ENCODE results near the gene C9orf78.

Gene C9orf78

DNA sequence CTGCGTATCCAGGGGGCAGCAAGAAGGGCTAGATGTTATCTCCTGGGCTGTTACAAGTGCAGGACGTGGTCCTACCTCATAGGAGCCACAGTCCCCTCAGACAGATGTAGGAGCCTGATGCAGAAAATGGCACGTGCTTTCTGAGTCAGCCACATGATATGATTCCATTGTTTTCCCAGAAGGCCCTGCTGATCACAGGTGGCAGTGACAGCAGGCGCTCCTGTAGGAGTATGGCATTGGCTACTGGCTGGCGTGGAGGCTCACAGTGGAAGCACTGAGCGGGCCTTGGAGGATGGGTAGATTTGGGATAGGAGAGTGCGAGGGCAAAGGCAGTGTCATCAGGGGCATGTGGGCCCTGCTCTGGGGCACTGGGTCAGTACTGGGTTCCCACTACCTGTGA, 22.1 kb upstream of the C9orf78 start:
- H3K36me3 ChIP-seq (ENCODE audit: control insufficient read depth in 1 of 2, insufficient read depth in 2 of 2, low read length in 2 of 2), result peaks cover 20 to 77% of the 10 kb centered on the region in 2 donors
- H3K27me3 ChIP-seq (ENCODE audit: control insufficient read depth in 1 of 2, insufficient read depth in 2 of 2, low read length in 2 of 2), result no peaks in the 10 kb centered on the region
- no peaks in the 10 kb centered on the region for H3K9me3 ChIP-seq (ENCODE audit: control insufficient read depth in 1 of 2, low read length in 2 of 2)
- H3K9ac ChIP-seq (ENCODE audit: low read depth in 1 of 2, low read length in 2 of 2), result no peak overlapping the region
- H3K4me1 ChIP-seq (ENCODE audit: control insufficient read depth in 1 of 2, insufficient read depth in 2 of 2, low read length in 2 of 2), result no peaks in the 10 kb centered on the region
- no peak overlapping the region for H3K4me3 ChIP-seq (ENCODE audit: low read depth in 1 of 2, low read length in 2 of 2)
- no peak overlapping the region for H3K27ac ChIP-seq (ENCODE audit: low read depth, low read length)

DNA sequence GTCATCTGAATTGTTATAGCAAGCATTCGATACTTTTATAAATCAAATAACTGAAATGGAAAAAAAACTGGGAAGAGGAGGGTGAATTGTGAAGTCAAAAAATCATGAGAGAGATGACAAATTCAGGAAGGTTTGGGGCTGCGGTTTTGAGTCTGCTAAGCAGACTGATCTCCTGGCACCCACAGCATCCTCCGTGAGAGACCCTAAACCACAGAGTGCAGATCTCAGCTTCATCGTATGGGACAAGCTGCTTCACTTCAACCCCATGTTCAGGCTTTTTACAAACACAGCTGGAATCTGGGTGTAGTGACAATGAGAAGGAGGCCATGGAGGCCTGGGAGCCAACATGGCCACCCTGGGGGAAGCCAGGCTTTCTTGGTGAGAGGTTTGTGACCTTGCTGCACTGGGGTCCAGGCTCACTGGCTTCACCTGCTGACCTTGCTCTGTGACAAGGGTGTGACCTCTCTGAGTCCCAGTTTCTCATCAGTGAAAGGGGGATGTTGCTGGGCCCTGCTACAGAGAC, 19.6 kb upstream of the C9orf78 start:
- Histone ChIP-seq H3K27ac (ENCODE audit: low read depth, low read length) (no peak overlapping the region), H3K9me3 (ENCODE audit: control insufficient read depth in 1 of 2, low read length in 2 of 2) (no peaks in the 10 kb centered on the region), H3K4me1 (ENCODE audit: control insufficient read depth in 1 of 2, insufficient read depth in 2 of 2, low read length in 2 of 2) (no peaks in the 10 kb centered on the region), H3K27me3 (ENCODE audit: control insufficient read depth in 1 of 2, insufficient read depth in 2 of 2, low read length in 2 of 2) (no peaks in the 10 kb centered on the region), H3K36me3 (ENCODE audit: control insufficient read depth in 1 of 2, insufficient read depth in 2 of 2, low read length in 2 of 2) (peaks cover 22 to 80% of the 10 kb centered on the region in 2 donors), H3K4me3 (ENCODE audit: low read depth in 1 of 2, low read length in 2 of 2) (no peak overlapping the region), H3K9ac (ENCODE audit: low read depth in 1 of 2, low read length in 2 of 2) (no peak overlapping the region)

DNA sequence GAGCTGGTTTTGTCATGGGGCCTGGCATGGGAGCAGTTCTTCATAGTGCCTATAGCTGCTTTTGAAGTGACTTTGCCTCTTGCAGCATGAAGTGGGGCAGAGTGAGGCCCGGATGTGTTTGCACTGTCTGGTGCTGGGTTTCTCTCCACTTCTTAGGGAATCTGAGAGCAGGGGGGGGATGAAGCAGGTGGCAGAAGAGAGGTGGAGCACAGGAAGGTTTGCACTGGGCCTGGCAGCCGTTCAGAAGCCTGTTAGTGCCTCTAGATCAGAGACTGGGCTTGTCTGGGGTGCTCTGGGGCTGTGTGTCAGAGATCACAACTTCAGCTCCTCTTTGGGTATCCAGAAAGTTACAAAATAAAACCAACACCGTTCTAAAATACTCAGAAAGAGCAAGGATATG, 18.5 kb upstream of the C9orf78 start:
- H3K9ac ChIP-seq (ENCODE audit: low read depth in 1 of 2, low read length in 2 of 2), result no peak overlapping the region
- H3K9me3 ChIP-seq (ENCODE audit: control insufficient read depth in 1 of 2, low read length in 2 of 2), result no peaks in the 10 kb centered on the region
- H3K27ac ChIP-seq (ENCODE audit: low read depth, low read length), result no peak overlapping the region
- H3K4me3 ChIP-seq (ENCODE audit: low read depth in 1 of 2, low read length in 2 of 2), result no peak overlapping the region
- no peaks in the 10 kb centered on the region for H3K27me3 ChIP-seq (ENCODE audit: control insufficient read depth in 1 of 2, insufficient read depth in 2 of 2, low read length in 2 of 2)
- H3K36me3 ChIP-seq (ENCODE audit: control insufficient read depth in 1 of 2, insufficient read depth in 2 of 2, low read length in 2 of 2), result peaks cover 18 to 77% of the 10 kb centered on the region in 2 donors
- no peaks in the 10 kb centered on the region for H3K4me1 ChIP-seq (ENCODE audit: control insufficient read depth in 1 of 2, insufficient read depth in 2 of 2, low read length in 2 of 2)

DNA sequence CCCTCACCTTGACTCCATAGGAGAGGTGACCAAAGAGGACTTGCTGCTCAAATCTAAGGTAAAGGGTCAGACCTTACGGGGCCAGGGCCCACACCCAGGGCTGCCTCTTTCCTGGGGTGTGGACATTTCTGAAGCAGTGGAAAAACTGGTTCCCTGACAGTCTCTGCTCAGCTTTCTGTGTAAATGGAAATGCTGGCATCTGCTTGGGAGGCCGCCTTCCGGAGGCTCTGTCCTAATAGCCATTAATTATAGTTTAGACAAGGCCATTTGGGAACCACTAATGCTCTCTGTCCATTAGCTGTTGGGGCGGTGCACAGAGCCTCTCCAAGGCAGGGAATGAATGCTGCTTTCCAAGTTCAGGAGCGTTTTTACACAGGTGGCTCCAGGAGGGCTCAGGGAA, 17.5 kb upstream of the C9orf78 start:
- H3K4me1 ChIP-seq (ENCODE audit: control insufficient read depth in 1 of 2, insufficient read depth in 2 of 2, low read length in 2 of 2), result no peaks in the 10 kb centered on the region
- H3K27me3 ChIP-seq (ENCODE audit: control insufficient read depth in 1 of 2, insufficient read depth in 2 of 2, low read length in 2 of 2), result no peaks in the 10 kb centered on the region
- no peaks in the 10 kb centered on the region for H3K9me3 ChIP-seq (ENCODE audit: control insufficient read depth in 1 of 2, low read length in 2 of 2)
- H3K9ac ChIP-seq (ENCODE audit: low read depth in 1 of 2, low read length in 2 of 2), result no peak overlapping the region
- no peak overlapping the region for H3K27ac ChIP-seq (ENCODE audit: low read depth, low read length)
- H3K36me3 ChIP-seq (ENCODE audit: control insufficient read depth in 1 of 2, insufficient read depth in 2 of 2, low read length in 2 of 2), result peaks cover 11 to 66% of the 10 kb centered on the region in 2 donors
- H3K4me3 ChIP-seq (ENCODE audit: low read depth in 1 of 2, low read length in 2 of 2), result no peak overlapping the region

DNA sequence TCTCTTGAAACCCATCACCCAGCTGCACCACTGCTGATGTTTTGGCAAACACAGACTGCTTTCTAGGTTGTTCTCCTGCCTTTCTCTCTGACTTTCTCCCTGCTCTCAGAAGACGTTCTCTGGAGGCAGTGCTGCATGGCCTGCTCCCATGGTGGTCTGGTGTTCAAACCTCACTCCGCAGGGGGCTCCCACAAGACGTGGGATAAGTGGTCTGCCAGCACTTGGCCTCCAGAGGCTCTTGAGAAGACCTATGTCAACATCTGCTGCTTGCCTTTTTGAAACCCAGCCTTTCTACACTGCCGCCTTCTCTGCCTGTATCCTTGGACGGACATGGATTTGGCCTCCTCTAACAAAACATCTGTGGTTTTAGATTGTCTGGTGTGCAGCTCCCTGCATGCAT, 16.7 kb upstream of the C9orf78 start:
- H3K9me3 ChIP-seq (ENCODE audit: control insufficient read depth in 1 of 2, low read length in 2 of 2), result no peaks in the 10 kb centered on the region
- no peak overlapping the region for H3K27ac ChIP-seq (ENCODE audit: low read depth, low read length)
- no peak overlapping the region for H3K9ac ChIP-seq (ENCODE audit: low read depth in 1 of 2, low read length in 2 of 2)
- peaks cover 11 to 60% of the 10 kb centered on the region in 2 donors for H3K36me3 ChIP-seq (ENCODE audit: control insufficient read depth in 1 of 2, insufficient read depth in 2 of 2, low read length in 2 of 2)
- no peaks in the 10 kb centered on the region for H3K27me3 ChIP-seq (ENCODE audit: control insufficient read depth in 1 of 2, insufficient read depth in 2 of 2, low read length in 2 of 2)
- H3K4me1 ChIP-seq (ENCODE audit: control insufficient read depth in 1 of 2, insufficient read depth in 2 of 2, low read length in 2 of 2), result no peaks in the 10 kb centered on the region
- H3K4me3 ChIP-seq (ENCODE audit: low read depth in 1 of 2, low read length in 2 of 2), result no peak overlapping the region

DNA sequence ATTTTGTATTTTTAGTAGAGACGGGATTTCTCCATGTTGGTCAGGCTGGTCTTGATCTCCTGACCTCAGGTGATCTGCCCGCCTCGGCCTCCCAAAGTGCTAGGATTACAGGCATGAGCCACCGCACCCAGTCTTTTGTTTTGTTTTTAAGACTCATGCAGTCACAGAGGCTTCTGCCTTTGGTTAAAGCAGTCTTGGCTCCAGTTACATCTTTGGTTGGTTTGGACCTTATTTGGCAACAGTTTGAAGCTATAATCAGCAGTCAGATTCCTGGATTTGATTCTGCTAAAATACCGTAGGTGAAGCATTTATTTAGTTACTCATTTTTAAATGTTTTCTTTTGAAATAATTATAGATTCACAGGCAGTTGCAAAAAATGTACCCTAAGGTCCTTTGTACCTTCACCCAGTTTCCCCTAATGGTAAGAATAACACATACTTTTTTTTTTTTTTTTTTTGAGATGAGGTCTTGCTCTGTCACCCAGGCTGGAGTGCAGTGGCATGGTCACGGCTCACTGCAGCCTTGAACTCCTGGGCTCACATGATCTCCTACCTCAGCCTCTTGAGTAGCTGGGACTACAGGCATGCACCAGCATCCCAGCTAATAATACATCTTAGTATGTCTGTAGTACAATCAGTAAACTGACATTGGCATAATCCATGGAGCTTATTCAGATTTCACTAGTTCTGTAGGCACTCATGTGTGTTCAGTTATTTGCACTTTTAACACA, 15.9 kb upstream of the C9orf78 start:
- Histone ChIP-seq H3K4me3 (ENCODE audit: low read depth in 1 of 2, low read length in 2 of 2) (no peak overlapping the region), H3K27ac (ENCODE audit: low read depth, low read length) (no peak overlapping the region), H3K9ac (ENCODE audit: low read depth in 1 of 2, low read length in 2 of 2) (no peak overlapping the region), H3K4me1 (ENCODE audit: control insufficient read depth in 1 of 2, insufficient read depth in 2 of 2, low read length in 2 of 2) (no peaks in the 10 kb centered on the region), H3K36me3 (ENCODE audit: control insufficient read depth in 1 of 2, insufficient read depth in 2 of 2, low read length in 2 of 2) (peaks cover 11 to 52% of the 10 kb centered on the region in 2 donors), H3K27me3 (ENCODE audit: control insufficient read depth in 1 of 2, insufficient read depth in 2 of 2, low read length in 2 of 2) (no peaks in the 10 kb centered on the region), H3K9me3 (ENCODE audit: control insufficient read depth in 1 of 2, low read length in 2 of 2) (no peaks in the 10 kb centered on the region)

DNA sequence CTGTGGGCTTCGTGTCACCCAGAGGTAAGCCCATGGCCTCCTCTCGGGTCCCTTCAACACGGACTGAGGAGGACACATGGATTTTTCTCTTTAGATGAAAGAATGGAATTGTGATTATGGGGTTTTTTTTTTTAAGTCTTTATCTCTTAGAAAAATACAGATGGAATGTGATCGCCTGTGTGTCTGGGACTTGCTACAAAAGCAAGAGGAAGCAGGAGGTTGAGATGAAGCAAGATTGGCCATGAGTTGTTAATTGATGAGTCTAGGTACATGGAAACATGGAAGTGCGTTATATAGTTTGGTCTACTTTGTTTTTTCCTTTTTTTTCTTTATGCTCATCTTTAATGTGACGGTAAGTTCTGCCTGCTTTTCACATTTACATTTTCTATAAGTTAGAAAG, 14.8 kb upstream of the C9orf78 start:
- H3K27me3 ChIP-seq (ENCODE audit: control insufficient read depth in 1 of 2, insufficient read depth in 2 of 2, low read length in 2 of 2), result no peaks in the 10 kb centered on the region
- H3K4me1 ChIP-seq (ENCODE audit: control insufficient read depth in 1 of 2, insufficient read depth in 2 of 2, low read length in 2 of 2), result no peaks in the 10 kb centered on the region
- no peak overlapping the region for H3K9ac ChIP-seq (ENCODE audit: low read depth in 1 of 2, low read length in 2 of 2)
- H3K4me3 ChIP-seq (ENCODE audit: low read depth in 1 of 2, low read length in 2 of 2), result no peak overlapping the region
- peaks cover 11 to 44% of the 10 kb centered on the region in 2 donors for H3K36me3 ChIP-seq (ENCODE audit: control insufficient read depth in 1 of 2, insufficient read depth in 2 of 2, low read length in 2 of 2)
- H3K9me3 ChIP-seq (ENCODE audit: control insufficient read depth in 1 of 2, low read length in 2 of 2), result no peaks in the 10 kb centered on the region
- H3K27ac ChIP-seq (ENCODE audit: low read depth, low read length), result no peak overlapping the region

DNA sequence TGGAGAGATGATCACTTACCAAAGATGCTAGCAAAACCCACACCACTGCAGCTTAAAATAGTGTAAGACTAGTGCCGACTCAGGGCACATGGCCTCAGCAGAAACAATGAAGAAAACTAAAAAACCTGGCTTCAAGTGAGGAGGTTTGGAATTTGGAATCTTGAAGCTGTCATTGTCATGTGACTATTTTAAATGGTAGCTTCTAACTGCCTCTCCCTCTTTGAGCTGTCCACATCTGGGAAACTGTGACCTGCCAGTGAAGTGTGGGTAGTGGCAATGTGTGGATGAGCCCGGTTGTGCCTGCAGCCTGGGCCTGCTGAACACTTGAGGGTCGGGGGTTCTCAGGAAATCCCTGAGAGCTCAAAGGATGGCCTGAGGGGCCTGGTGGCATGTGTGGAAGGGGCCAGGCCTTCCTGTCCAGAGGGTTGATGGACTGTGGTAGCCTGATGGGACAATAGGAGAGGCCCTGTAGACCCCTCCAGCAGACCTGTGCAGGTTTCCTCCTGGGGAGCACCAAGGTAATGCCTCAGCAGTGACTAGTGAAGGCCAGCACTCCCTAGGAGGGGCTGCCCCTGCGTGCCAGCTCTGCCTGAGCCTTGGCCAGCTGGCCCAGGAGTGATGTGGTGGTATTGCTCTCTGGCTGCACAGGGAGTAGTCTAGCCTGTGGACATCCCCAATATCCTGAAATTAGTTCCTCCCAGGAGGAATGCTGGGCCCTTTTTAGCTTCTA, 13.8 kb upstream of the C9orf78 start:
- Histone ChIP-seq H3K4me1 (ENCODE audit: control insufficient read depth in 1 of 2, insufficient read depth in 2 of 2, low read length in 2 of 2) (no peaks in the 10 kb centered on the region), H3K36me3 (ENCODE audit: control insufficient read depth in 1 of 2, insufficient read depth in 2 of 2, low read length in 2 of 2) (peaks cover 11 to 34% of the 10 kb centered on the region in 2 donors), H3K4me3 (ENCODE audit: low read depth in 1 of 2, low read length in 2 of 2) (no peak overlapping the region), H3K9me3 (ENCODE audit: control insufficient read depth in 1 of 2, low read length in 2 of 2) (no peaks in the 10 kb centered on the region), H3K9ac (ENCODE audit: low read depth in 1 of 2, low read length in 2 of 2) (no peak overlapping the region), H3K27ac (ENCODE audit: low read depth, low read length) (no peak overlapping the region), H3K27me3 (ENCODE audit: control insufficient read depth in 1 of 2, insufficient read depth in 2 of 2, low read length in 2 of 2) (no peaks in the 10 kb centered on the region)

DNA sequence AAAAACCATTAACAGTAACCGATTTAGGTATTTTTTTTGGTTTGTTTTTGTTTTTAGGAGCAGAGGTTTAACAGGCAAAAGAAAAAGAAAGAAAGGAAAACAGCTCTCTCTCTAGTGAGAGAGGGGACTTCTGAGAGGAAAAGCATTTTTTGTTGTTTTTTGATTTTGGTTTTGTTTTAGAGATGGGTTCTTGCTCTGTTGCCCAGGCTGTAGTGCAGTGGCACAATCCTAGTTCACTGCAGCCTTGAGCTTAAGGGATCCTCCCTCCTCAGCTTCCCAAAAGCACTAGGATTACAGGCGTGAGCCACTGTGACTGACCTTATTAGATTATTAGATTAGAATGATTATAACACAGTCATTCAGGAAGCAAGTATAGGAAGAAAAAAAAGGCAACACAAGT, 10.3 kb upstream of the C9orf78 start:
- Histone ChIP-seq H3K9me3 (ENCODE audit: control insufficient read depth in 1 of 2, low read length in 2 of 2) (no peaks in the 10 kb centered on the region), H3K9ac (ENCODE audit: low read depth in 1 of 2, low read length in 2 of 2) (no peak overlapping the region), H3K4me3 (ENCODE audit: low read depth in 1 of 2, low read length in 2 of 2) (no peak overlapping the region), H3K27me3 (ENCODE audit: control insufficient read depth in 1 of 2, insufficient read depth in 2 of 2, low read length in 2 of 2) (no peaks in the 10 kb centered on the region), H3K36me3 (ENCODE audit: control insufficient read depth in 1 of 2, insufficient read depth in 2 of 2, low read length in 2 of 2) (peaks cover 0 to 3% of the 10 kb centered on the region in 2 donors), H3K27ac (ENCODE audit: low read depth, low read length) (no peak overlapping the region), H3K4me1 (ENCODE audit: control insufficient read depth in 1 of 2, insufficient read depth in 2 of 2, low read length in 2 of 2) (no peaks in the 10 kb centered on the region)

DNA sequence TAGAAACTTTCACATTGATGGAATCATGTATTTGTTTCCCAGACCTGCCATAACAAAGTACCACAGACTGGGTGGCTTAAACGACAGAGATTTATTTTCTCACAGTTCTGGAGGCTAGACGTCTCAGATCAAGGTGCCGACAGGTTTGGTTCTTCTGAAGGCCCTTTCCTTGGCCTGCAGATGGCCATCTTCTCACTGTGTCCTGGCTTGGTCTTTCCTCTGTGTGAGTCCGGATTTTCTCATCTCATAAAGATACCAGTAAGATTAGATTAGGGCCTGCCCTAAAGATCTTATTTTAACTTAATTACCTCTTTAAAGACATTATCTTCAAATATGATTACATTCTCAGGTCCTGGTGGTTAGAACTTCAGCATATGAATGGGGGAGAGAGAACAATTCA, 6.0 kb upstream of the C9orf78 start:
- H3K36me3 ChIP-seq (ENCODE audit: control insufficient read depth in 1 of 2, insufficient read depth in 2 of 2, low read length in 2 of 2), result no peaks in the 10 kb centered on the region
- no peak overlapping the region for H3K27ac ChIP-seq (ENCODE audit: low read depth, low read length)
- no peaks in the 10 kb centered on the region for H3K27me3 ChIP-seq (ENCODE audit: control insufficient read depth in 1 of 2, insufficient read depth in 2 of 2, low read length in 2 of 2)
- H3K4me1 ChIP-seq (ENCODE audit: control insufficient read depth in 1 of 2, insufficient read depth in 2 of 2, low read length in 2 of 2), result peaks cover 9 to 15% of the 10 kb centered on the region in 2 donors
- no peak overlapping the region for H3K4me3 ChIP-seq (ENCODE audit: low read depth in 1 of 2, low read length in 2 of 2)
- H3K9me3 ChIP-seq (ENCODE audit: control insufficient read depth in 1 of 2, low read length in 2 of 2), result no peaks in the 10 kb centered on the region
- no peak overlapping the region for H3K9ac ChIP-seq (ENCODE audit: low read depth in 1 of 2, low read length in 2 of 2)
